Uterus (tissue), 2 donors: Measurements from ENCODE around the gene GALNT2.

Source experiments
- CTCF ChIP-seq, 4 experiments: fragments of 200-600 bp in 2 of 4; fragments of 450-650 bp in 2 of 4; sonication (generic) in 2 of 4; IDR thresholded peaks; one replicate each; pipeline ENCODE4 v1.5.1; 2016 to 2019; ENCODE audit warnings: antibody characterized with exemption in 4 of 4, mild to moderate bottlenecking in 2 of 4, moderate library complexity in 1 of 4
- POLR2A ChIP-seq, 2 donors: fragments of 450-650 bp; IDR thresholded peaks; one replicate each; pipeline ENCODE4 v1.6.1; 2016; ENCODE audit warnings: antibody characterized with exemption in 2 of 2, mild to moderate bottlenecking in 1 of 2, moderate library complexity in 1 of 2

GRCh38 chr1:230222678-230223077 lies 155.6 kb downstream of the GALNT2 start:
- TF ChIP-seq CTCF (IDR thresholded peaks at IDR 0.05) (no peak), POLR2A (IDR thresholded peaks at IDR 0.05) (no peak)
